Astrocyte (in vitro differentiated cells and primary cell): ENCODE results near the gene SHROOM3. TPM values are rescaled to one million over a fixed set of nuclear protein-coding genes. Genes with fewer than 3 reads are reported as not detected.

ENCODE experiments used
- DNase-seq: peaks from one replicate; pipeline ENCODE4 v3.0.0-alpha.2; 2010; ENCODE audit warnings: low read depth
- FAIRE-seq: peaks from 2 replicates; lab custom pipeline; 2011; peaks lifted over from hg19 to GRCh38; lab: Jason Lieb, UNC
- H2AFZ ChIP-seq: 2 replicates; pipeline ENCODE4 v1.6.0; 2012; ENCODE audit warnings: low read depth, low read length, inconsistent platforms
- H3K27ac ChIP-seq: 2 replicates; pipeline ENCODE4 v1.5.1; 2011; ENCODE audit warnings: low read depth, low read length, inconsistent platforms
- H3K27me3 ChIP-seq: 2 replicates; pipeline ENCODE4 v1.6.0; 2011; ENCODE audit warnings: low read length, inconsistent platforms; ENCODE audit not compliant: insufficient read depth
- H3K36me3 ChIP-seq: 2 replicates; pipeline ENCODE4 v1.5.1; 2011; ENCODE audit warnings: low read length, inconsistent platforms; ENCODE audit not compliant: insufficient read depth
- H3K4me1 ChIP-seq: 2 replicates; pipeline ENCODE4 v1.5.1; 2011; ENCODE audit warnings: low read length, inconsistent platforms; ENCODE audit not compliant: insufficient read depth
- H3K4me2 ChIP-seq: 2 replicates; pipeline ENCODE4 v1.6.0; 2012; ENCODE audit warnings: low read length, inconsistent platforms
- H3K4me3 ChIP-seq: 2 replicates; pipeline ENCODE4 v1.5.1; 2011; ENCODE audit warnings: low read depth, mild to moderate bottlenecking, low read length, inconsistent platforms; ENCODE audit not compliant: insufficient read depth
- H3K79me2 ChIP-seq: 2 replicates; pipeline ENCODE4 v1.6.0; 2012; ENCODE audit warnings: mild to moderate bottlenecking, low read length, inconsistent platforms; ENCODE audit not compliant: insufficient read depth
- H3K9ac ChIP-seq: 2 replicates; pipeline ENCODE4 v1.6.0; 2012; ENCODE audit warnings: mild to moderate bottlenecking, low read length, inconsistent platforms
- H3K9me3 ChIP-seq: 2 replicates; pipeline ENCODE4 v1.5.1; 2012; ENCODE audit warnings: low read depth, mild to moderate bottlenecking, low read length, inconsistent platforms; ENCODE audit not compliant: insufficient read depth
- H4K20me1 ChIP-seq: 2 replicates; pipeline ENCODE4 v1.6.0; 2012; ENCODE audit warnings: low read length, inconsistent platforms; ENCODE audit not compliant: insufficient read depth
- H3K27ac Mint-ChIP-seq: one replicate; pipeline ENCODE4 v1.8.0; 2021; ENCODE audit warnings: mild to moderate bottlenecking, mixed read lengths; ENCODE audit not compliant: unreplicated experiment
- H3K27me3 Mint-ChIP-seq: one replicate; pipeline ENCODE4 v1.8.0; 2021; ENCODE audit warnings: low read depth, mixed read lengths; ENCODE audit not compliant: unreplicated experiment
- H3K36me3 Mint-ChIP-seq: one replicate; pipeline ENCODE4 v1.8.0; 2021; ENCODE audit warnings: low read depth, mixed read lengths; ENCODE audit not compliant: unreplicated experiment
- H3K4me1 Mint-ChIP-seq: one replicate; pipeline ENCODE4 v1.8.0; 2021; ENCODE audit warnings: low read depth, mixed read lengths; ENCODE audit not compliant: unreplicated experiment
- H3K4me3 Mint-ChIP-seq: one replicate; pipeline ENCODE4 v1.8.0; 2021; ENCODE audit warnings: mild to moderate bottlenecking, moderate library complexity, mixed read lengths; ENCODE audit not compliant: unreplicated experiment
- H3K9me3 Mint-ChIP-seq: one replicate; pipeline ENCODE4 v1.8.0; 2021; ENCODE audit warnings: mild to moderate bottlenecking, mixed read lengths; ENCODE audit not compliant: unreplicated experiment
- EZH2 ChIP-seq: IDR thresholded peaks from 2 replicates; pipeline ENCODE4 v1.6.1; 2012; ENCODE audit warnings: mild to moderate bottlenecking, low read length, inconsistent platforms; ENCODE audit not compliant: insufficient read depth
- total RNA-seq: library from RNA; stranded (reverse); gene quantifications from 2 replicates; pipeline ENCODE4 v1.2.1, GENCODE V29; 2021
- TF ChIP-seq, protein P1 (sequence below): IDR thresholded peaks from 2 replicates; pipeline ENCODE4 v1.5.1; 2011; ENCODE audit warnings: low read depth, mild to moderate bottlenecking, inconsistent platforms, low read length, moderate library complexity; ENCODE audit not compliant: insufficient read depth

Gene SHROOM3
- total RNA-seq, 1 donor from 2014 or later = 64.6 TPM

DNA sequence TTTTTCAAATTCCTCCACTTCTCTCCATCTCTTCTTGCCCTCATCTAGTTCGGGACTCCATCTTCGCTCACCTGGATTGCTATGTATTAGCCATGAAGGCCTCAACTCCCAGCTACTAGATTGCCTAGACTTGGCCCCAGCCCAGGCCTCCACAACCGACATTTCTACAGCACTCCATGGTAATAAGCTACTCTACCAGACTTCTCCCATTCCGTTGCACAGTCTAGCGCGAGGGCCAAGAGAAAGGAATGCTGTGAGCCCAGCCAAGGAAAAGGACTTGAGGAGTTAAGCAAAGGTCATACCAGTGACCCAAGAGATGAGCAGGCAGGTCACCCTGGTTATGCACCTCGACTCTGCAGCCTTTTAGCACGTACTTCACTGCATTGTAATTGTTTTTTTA, 387.3 kb downstream of the SHROOM3 start:
- TF ChIP-seq, protein P1, sequence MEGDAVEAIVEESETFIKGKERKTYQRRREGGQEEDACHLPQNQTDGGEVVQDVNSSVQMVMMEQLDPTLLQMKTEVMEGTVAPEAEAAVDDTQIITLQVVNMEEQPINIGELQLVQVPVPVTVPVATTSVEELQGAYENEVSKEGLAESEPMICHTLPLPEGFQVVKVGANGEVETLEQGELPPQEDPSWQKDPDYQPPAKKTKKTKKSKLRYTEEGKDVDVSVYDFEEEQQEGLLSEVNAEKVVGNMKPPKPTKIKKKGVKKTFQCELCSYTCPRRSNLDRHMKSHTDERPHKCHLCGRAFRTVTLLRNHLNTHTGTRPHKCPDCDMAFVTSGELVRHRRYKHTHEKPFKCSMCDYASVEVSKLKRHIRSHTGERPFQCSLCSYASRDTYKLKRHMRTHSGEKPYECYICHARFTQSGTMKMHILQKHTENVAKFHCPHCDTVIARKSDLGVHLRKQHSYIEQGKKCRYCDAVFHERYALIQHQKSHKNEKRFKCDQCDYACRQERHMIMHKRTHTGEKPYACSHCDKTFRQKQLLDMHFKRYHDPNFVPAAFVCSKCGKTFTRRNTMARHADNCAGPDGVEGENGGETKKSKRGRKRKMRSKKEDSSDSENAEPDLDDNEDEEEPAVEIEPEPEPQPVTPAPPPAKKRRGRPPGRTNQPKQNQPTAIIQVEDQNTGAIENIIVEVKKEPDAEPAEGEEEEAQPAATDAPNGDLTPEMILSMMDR = no peak
- no peak for TF ChIP-seq EZH2
- no peaks in the 10 kb centered on the region for H3K4me1 Mint-ChIP-seq
- Histone ChIP-seq H3K27me3 (no peaks in the 10 kb centered on the region), H2AFZ (no peak overlapping the region), H3K9ac (no peak overlapping the region), H3K27ac (no peak overlapping the region), H3K4me3 (no peak overlapping the region), H3K79me2 (no peaks in the 10 kb centered on the region), H4K20me1 (no peaks in the 10 kb centered on the region), H3K9me3 (no peaks in the 10 kb centered on the region), H3K4me1 (no peaks in the 10 kb centered on the region), H3K36me3 (no peaks in the 10 kb centered on the region), H3K4me2 (no peak overlapping the region)
- no peak overlapping the region for H3K4me3 Mint-ChIP-seq
- peaks cover 9% of the 10 kb centered on the region for H3K9me3 Mint-ChIP-seq
- no peak overlapping the region for H3K27ac Mint-ChIP-seq
- H3K27me3 Mint-ChIP-seq = no peaks in the 10 kb centered on the region
- FAIRE-seq (no peak), DNase-seq (no peak)
- no peaks in the 10 kb centered on the region for H3K36me3 Mint-ChIP-seq

DNA sequence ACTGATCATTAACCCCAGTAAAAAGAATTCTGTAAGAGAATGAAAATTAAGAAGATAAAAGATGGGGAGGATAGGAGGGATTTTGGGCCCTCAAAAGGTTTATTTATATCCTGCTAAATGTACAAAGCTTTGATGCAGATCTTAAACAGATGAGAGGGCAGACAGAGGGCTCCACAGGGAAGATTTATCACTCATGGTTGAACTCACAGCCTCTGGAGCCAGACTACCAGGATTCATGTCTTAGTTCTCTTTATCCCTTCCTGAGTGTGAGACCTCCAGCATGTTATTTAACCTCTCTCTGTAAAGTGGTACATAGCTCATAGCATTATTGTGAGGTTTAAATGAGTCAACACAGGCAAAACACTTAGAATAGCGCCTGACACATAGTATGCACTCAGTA, 388.5 kb downstream of the SHROOM3 start:
- DNase-seq (peak; percentile 71), FAIRE-seq (no peak)
- H2AFZ ChIP-seq = no peak overlapping the region
- TF ChIP-seq, protein P1 = no peak
- TF ChIP-seq EZH2 = no peak
- peaks cover 9% of the 10 kb centered on the region for H3K9me3 Mint-ChIP-seq
- H3K9me3 ChIP-seq = no peaks in the 10 kb centered on the region
- H3K4me1 ChIP-seq = no peaks in the 10 kb centered on the region
- H3K4me2 ChIP-seq = no peak overlapping the region
- no peaks in the 10 kb centered on the region for H3K27me3 ChIP-seq
- H3K36me3 Mint-ChIP-seq = no peaks in the 10 kb centered on the region
- H3K27me3 Mint-ChIP-seq = no peaks in the 10 kb centered on the region
- no peaks in the 10 kb centered on the region for H3K4me1 Mint-ChIP-seq
- H3K36me3 ChIP-seq = no peaks in the 10 kb centered on the region
- no peak overlapping the region for H3K9ac ChIP-seq
- no peak overlapping the region for H3K27ac Mint-ChIP-seq
- no peaks in the 10 kb centered on the region for H4K20me1 ChIP-seq
- no peaks in the 10 kb centered on the region for H3K79me2 ChIP-seq
- no peak overlapping the region for H3K4me3 ChIP-seq
- H3K27ac ChIP-seq = no peak overlapping the region
- no peak overlapping the region for H3K4me3 Mint-ChIP-seq

DNA sequence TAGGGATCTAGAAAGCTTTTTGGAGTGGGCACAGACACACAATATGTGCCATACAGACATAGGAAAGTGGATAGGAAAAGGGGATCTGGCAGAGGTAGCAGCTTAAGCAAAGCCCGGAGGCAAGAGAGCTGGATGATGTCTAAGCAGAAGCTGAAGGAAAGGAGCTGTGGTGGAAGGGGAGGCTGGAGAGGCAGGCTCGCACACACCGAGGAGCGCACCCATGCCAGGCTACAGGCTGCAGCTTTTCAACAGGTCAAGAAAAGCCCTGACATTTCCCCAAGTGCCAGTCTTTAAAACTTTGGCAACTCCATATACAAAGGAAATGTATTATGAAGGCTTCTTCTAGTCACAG, 395.6 kb downstream of the SHROOM3 start:
- Mint-ChIP-seq H3K27me3 (no peaks in the 10 kb centered on the region), H3K4me1 (peaks cover 16% of the 10 kb centered on the region), H3K4me3 (no peak overlapping the region), H3K9me3 (no peaks in the 10 kb centered on the region), H3K27ac (peak overlapping the region; percentile 89), H3K36me3 (no peaks in the 10 kb centered on the region)
- H3K4me2 ChIP-seq = peak overlapping the region; percentile 70
- no peak for TF ChIP-seq EZH2
- TF ChIP-seq, protein P1 = no peak
- H3K4me1 ChIP-seq = peaks cover 17% of the 10 kb centered on the region
- H3K27ac ChIP-seq = peak overlapping the region; percentile 67
- no peaks in the 10 kb centered on the region for H3K9me3 ChIP-seq
- DNase-seq (no peak), FAIRE-seq (no peak)
- H3K4me3 ChIP-seq = no peak overlapping the region
- H3K79me2 ChIP-seq = no peaks in the 10 kb centered on the region
- H2AFZ ChIP-seq = peak overlapping the region; percentile 85
- H4K20me1 ChIP-seq = no peaks in the 10 kb centered on the region
- H3K9ac ChIP-seq = peak overlapping the region; percentile 67
- H3K36me3 ChIP-seq = no peaks in the 10 kb centered on the region
- no peaks in the 10 kb centered on the region for H3K27me3 ChIP-seq
